ENCODE results near the gene PAX5. TPM values are rescaled to one million over a fixed set of nuclear protein-coding genes. Genes with fewer than 3 reads are reported as not detected.

The PAX5 gene
- total and polyA plus RNA-seq, 2 of the 13 experiments (the other 11 are each of a cell fraction or from before 2014, with no cell fraction given) = not detected

DNA sequence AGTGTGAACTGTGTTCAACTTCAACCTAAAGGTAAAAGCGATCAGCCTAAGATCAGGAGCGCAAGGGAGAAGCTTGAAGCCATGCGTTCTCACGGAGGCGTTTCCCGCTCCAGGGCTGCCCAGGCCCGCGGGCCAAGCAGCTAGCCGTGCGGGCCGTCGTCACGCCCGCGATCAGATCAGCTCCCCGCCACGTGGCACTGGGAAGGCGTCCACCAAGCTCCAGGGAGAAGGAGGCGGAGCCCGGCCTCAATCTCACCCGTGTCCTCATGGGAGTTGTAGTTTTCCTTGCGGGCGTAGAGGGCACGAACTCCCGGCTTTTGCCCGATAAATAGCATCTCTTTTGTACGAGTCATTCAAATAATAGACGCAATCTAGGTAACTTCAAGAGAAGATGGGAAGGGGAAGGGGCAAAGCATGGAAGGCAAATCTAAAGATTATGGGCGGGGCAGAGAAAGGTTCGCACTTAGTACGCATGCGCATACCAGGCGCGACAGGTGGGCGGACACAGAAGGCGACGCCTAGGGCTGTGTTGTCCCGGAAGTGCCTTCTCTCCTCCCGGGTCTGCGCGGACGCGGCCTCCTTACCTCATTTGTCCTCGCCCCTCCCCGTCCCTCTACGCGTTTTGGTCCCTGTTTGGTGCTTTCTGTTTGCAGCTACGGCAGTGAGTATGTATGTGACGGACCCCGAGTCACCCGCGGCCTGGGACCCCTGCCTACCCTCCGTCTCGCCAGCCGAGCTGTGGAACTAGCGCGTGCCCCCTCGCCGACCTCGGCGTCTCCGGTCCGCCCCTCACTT lies 45.5 kb upstream of the PAX5 start (continued):
- TF ChIP-seq, protein P1, sequence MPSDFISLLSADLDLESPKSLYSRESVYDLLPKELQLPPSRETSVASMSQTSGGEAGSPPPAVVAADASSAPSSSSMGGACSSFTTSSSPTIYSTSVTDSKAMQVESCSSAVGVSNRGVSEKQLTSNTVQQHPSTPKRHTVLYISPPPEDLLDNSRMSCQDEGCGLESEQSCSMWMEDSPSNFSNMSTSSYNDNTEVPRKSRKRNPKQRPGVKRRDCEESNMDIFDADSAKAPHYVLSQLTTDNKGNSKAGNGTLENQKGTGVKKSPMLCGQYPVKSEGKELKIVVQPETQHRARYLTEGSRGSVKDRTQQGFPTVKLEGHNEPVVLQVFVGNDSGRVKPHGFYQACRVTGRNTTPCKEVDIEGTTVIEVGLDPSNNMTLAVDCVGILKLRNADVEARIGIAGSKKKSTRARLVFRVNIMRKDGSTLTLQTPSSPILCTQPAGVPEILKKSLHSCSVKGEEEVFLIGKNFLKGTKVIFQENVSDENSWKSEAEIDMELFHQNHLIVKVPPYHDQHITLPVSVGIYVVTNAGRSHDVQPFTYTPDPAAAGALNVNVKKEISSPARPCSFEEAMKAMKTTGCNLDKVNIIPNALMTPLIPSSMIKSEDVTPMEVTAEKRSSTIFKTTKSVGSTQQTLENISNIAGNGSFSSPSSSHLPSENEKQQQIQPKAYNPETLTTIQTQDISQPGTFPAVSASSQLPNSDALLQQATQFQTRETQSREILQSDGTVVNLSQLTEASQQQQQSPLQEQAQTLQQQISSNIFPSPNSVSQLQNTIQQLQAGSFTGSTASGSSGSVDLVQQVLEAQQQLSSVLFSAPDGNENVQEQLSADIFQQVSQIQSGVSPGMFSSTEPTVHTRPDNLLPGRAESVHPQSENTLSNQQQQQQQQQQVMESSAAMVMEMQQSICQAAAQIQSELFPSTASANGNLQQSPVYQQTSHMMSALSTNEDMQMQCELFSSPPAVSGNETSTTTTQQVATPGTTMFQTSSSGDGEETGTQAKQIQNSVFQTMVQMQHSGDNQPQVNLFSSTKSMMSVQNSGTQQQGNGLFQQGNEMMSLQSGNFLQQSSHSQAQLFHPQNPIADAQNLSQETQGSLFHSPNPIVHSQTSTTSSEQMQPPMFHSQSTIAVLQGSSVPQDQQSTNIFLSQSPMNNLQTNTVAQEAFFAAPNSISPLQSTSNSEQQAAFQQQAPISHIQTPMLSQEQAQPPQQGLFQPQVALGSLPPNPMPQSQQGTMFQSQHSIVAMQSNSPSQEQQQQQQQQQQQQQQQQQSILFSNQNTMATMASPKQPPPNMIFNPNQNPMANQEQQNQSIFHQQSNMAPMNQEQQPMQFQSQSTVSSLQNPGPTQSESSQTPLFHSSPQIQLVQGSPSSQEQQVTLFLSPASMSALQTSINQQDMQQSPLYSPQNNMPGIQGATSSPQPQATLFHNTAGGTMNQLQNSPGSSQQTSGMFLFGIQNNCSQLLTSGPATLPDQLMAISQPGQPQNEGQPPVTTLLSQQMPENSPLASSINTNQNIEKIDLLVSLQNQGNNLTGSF (CRISPR knock-in tag; IDR thresholded peaks at IDR 0.05) = peak; percentile 99
- TF ChIP-seq, protein P2, sequence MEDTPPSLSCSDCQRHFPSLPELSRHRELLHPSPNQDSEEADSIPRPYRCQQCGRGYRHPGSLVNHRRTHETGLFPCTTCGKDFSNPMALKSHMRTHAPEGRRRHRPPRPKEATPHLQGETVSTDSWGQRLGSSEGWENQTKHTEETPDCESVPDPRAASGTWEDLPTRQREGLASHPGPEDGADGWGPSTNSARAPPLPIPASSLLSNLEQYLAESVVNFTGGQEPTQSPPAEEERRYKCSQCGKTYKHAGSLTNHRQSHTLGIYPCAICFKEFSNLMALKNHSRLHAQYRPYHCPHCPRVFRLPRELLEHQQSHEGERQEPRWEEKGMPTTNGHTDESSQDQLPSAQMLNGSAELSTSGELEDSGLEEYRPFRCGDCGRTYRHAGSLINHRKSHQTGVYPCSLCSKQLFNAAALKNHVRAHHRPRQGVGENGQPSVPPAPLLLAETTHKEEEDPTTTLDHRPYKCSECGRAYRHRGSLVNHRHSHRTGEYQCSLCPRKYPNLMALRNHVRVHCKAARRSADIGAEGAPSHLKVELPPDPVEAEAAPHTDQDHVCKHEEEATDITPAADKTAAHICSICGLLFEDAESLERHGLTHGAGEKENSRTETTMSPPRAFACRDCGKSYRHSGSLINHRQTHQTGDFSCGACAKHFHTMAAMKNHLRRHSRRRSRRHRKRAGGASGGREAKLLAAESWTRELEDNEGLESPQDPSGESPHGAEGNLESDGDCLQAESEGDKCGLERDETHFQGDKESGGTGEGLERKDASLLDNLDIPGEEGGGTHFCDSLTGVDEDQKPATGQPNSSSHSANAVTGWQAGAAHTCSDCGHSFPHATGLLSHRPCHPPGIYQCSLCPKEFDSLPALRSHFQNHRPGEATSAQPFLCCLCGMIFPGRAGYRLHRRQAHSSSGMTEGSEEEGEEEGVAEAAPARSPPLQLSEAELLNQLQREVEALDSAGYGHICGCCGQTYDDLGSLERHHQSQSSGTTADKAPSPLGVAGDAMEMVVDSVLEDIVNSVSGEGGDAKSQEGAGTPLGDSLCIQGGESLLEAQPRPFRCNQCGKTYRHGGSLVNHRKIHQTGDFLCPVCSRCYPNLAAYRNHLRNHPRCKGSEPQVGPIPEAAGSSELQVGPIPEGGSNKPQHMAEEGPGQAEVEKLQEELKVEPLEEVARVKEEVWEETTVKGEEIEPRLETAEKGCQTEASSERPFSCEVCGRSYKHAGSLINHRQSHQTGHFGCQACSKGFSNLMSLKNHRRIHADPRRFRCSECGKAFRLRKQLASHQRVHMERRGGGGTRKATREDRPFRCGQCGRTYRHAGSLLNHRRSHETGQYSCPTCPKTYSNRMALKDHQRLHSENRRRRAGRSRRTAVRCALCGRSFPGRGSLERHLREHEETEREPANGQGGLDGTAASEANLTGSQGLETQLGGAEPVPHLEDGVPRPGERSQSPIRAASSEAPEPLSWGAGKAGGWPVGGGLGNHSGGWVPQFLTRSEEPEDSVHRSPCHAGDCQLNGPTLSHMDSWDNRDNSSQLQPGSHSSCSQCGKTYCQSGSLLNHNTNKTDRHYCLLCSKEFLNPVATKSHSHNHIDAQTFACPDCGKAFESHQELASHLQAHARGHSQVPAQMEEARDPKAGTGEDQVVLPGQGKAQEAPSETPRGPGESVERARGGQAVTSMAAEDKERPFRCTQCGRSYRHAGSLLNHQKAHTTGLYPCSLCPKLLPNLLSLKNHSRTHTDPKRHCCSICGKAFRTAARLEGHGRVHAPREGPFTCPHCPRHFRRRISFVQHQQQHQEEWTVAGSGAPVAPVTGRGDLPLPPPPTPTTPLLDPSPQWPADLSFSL (CRISPR knock-in tag; IDR thresholded peaks at IDR 0.05) = 0 out of 2 replicates have a peak, but pooled peaks have one; percentile 64
- 0 out of 2 replicates have a peak, but pooled peaks have one; percentile 40 for TF ChIP-seq TP53 (CRISPR knock-in tag; conservative IDR thresholded peaks at IDR 0.05)
- TF ChIP-seq ZBTB20 (CRISPR knock-in tag; IDR thresholded peaks at IDR 0.05; ENCODE audit: borderline replicate concordance, low read depth) = peak; percentile 94; the same call in 1 of the 2 replicates
- TF ChIP-seq DNMT1 (CRISPR knock-in tag; IDR thresholded peaks at IDR 0.05) = peak; percentile 87; the same call in 1 of the 2 replicates
- peak; percentile 97 for TF ChIP-seq ZSCAN12 (CRISPR knock-in tag; IDR thresholded peaks at IDR 0.05)
- TF ChIP-seq SP1 (IDR thresholded peaks at IDR 0.05) = no peak
- TF ChIP-seq SP1 (CRISPR knock-in tag; IDR thresholded peaks at IDR 0.05) = no peak; the same call in 1 of the 2 replicates
- peak; percentile 99 for TF ChIP-seq NFATC3 (CRISPR knock-in tag; IDR thresholded peaks at IDR 0.05)
- no peak for TF ChIP-seq NCOA5 (CRISPR knock-in tag; IDR thresholded peaks at IDR 0.05)
- peak; percentile 100 for TF ChIP-seq IRX3 (CRISPR knock-in tag; IDR thresholded peaks at IDR 0.05; ENCODE audit: borderline replicate concordance, low read depth)
- TF ChIP-seq ZFP62 (CRISPR knock-in tag; IDR thresholded peaks at IDR 0.05) = no peak
- no peak for TF ChIP-seq NR2F1 (CRISPR knock-in tag; IDR thresholded peaks at IDR 0.05)
- peak; percentile 92 for TF ChIP-seq ZNF251 (CRISPR knock-in tag; IDR thresholded peaks at IDR 0.05)
- peak; percentile 98 for TF ChIP-seq ZNF256 (CRISPR knock-in tag; conservative IDR thresholded peaks at IDR 0.05)
- no peak; the same call in 1 of the 2 replicates for TF ChIP-seq ZC3H4 (CRISPR knock-in tag; IDR thresholded peaks at IDR 0.05; ENCODE audit: borderline replicate concordance)
- TF ChIP-seq KLF15 (CRISPR knock-in tag; IDR thresholded peaks at IDR 0.05; ENCODE audit: borderline replicate concordance) = peak; percentile 99
- peak; percentile 100 for TF ChIP-seq KLF6 (CRISPR knock-in tag; IDR thresholded peaks at IDR 0.05)
- TF ChIP-seq SIN3B (IDR thresholded peaks at IDR 0.05; ENCODE audit: low read length) = 0 out of 2 replicates have a peak, but pooled peaks have one; percentile 24

All from HepG2 (cell line).